SK-N-SH treated with all-trans-retinoic acid at 6 μM for 48 hours (cell line): ENCODE measurements around the gene SUGCT.

ENCODE experiments used
- ARNTL ChIP-seq: fragments of 450-650 bp; formaldehyde crosslinking; IDR thresholded peaks from 2 replicates; pipeline ENCODE4 v1.5.0; 2020; ENCODE audit warnings: low read depth, mild to moderate bottlenecking, moderate library complexity, borderline replicate concordance
- BACH2 ChIP-seq: fragments of 250-450 bp; sonication (Bioruptor Pico); IDR thresholded peaks from 2 replicates; pipeline ENCODE4 v1.9.0; 2021; ENCODE audit warnings: mild to moderate bottlenecking, borderline replicate concordance
- ESRRG ChIP-seq: fragments of 250-450 bp; sonication (Bioruptor Pico); IDR thresholded peaks from 2 replicates; pipeline ENCODE4 v1.6.1; 2021; ENCODE audit warnings: mild to moderate bottlenecking
- GLIS3 ChIP-seq: fragments of 250-450 bp; sonication (Bioruptor Pico); IDR thresholded peaks from 2 replicates; pipeline ENCODE4 v1.5.0; 2020; ENCODE audit warnings: mild to moderate bottlenecking, moderate library complexity
- OSR1 ChIP-seq: fragments of 250-450 bp; sonication (Bioruptor Pico); IDR thresholded peaks from 2 replicates; pipeline ENCODE4 v1.8.0; 2022; ENCODE audit warnings: moderate library complexity, mild to moderate bottlenecking, inconsistent platforms
- PATZ1 ChIP-seq: fragments of 250-450 bp; sonication (Bioruptor Pico); IDR thresholded peaks from 2 replicates; pipeline ENCODE4 v1.8.0; 2020; ENCODE audit warnings: mild to moderate bottlenecking, moderate library complexity, borderline replicate concordance
- RARB ChIP-seq: fragments of 250-450 bp; sonication (Bioruptor Pico); IDR thresholded peaks from 2 replicates; pipeline ENCODE4 v1.8.0; 2021; ENCODE audit warnings: mild to moderate bottlenecking, moderate library complexity
- TOX ChIP-seq: fragments of 250-450 bp; sonication (Bioruptor Pico); IDR thresholded peaks from 2 replicates; pipeline ENCODE4 v1.8.0; 2021; ENCODE audit warnings: mild to moderate bottlenecking, moderate library complexity, borderline replicate concordance
- ZFP3 ChIP-seq: fragments of 250-450 bp; sonication (Bioruptor Pico); IDR thresholded peaks from 2 replicates; pipeline ENCODE4 v1.5.0; 2020; ENCODE audit warnings: mild to moderate bottlenecking, moderate library complexity
- ZFP30 ChIP-seq: fragments of 450-650 bp; formaldehyde crosslinking; IDR thresholded peaks from 2 replicates; pipeline ENCODE4 v1.5.0; 2022; ENCODE audit warnings: mild to moderate bottlenecking, moderate library complexity
- ZNF70 ChIP-seq: fragments of 450-650 bp; formaldehyde crosslinking; IDR thresholded peaks from 2 replicates; pipeline ENCODE4 v1.5.0; 2020; ENCODE audit warnings: mild to moderate bottlenecking, moderate library complexity

- TF ChIP-seq BACH2 (CRISPR knock-in tag) (no peak), PATZ1 (no peak), RARB (CRISPR knock-in tag) (no peak), ZFP3 (CRISPR knock-in tag) (0 out of 2 replicates have a peak, but pooled peaks have one; percentile 9), ZFP30 (CRISPR knock-in tag) (no peak), GLIS3 (CRISPR knock-in tag) (no peak), TOX (CRISPR knock-in tag) (no peak), ARNTL (no peak), ZNF70 (no peak), OSR1 (CRISPR knock-in tag) (no peak), ESRRG (CRISPR knock-in tag) (no peak)
Measured at GRCh38 chr7:40219917-40220316, 85.1 kb downstream of the SUGCT start.
